CD4-positive, alpha-beta T cell treated with Interleukin-21 for 1 hour (primary cell): ENCODE measurements around the gene KRT6A.

Experiments used
- DNase-seq: peaks from one replicate; pipeline ENCODE4 v3.0.0-alpha.2; 2020

The KRT6A gene

GRCh38 chr12:52493172-52493571 lies at the start of gene KRT6A:
TSS of gene KRT6A (minus strand) at chr12:52493257. CDS start at chr12:52493188, 69 bp downstream.
- no peak for DNase-seq

DNA sequence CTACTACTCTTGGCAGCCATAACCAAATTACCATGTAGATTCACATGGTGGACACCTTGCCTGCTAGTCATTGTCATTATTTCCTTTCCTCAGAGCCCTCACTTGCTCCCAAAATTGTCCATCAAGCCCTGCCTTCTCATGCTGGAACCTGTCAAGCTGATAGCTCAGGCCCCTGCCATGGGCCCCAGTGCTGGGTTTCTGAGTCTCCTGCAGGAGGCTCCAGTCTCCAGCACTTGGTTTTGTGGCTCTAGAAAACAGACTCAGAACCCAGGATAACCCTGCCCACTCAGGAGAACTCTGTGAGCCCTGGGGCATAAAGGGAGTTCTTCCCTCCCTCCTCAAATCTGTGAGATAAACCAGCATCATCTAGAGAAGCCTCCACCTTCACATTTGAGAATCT lies 49.1 kb upstream of the KRT6A start:
- no peak for DNase-seq

- no peak for DNase-seq
These were observed 48.7 kb upstream of the KRT6A start for GRCh38 chr12:52541709-52542108.

DNA sequence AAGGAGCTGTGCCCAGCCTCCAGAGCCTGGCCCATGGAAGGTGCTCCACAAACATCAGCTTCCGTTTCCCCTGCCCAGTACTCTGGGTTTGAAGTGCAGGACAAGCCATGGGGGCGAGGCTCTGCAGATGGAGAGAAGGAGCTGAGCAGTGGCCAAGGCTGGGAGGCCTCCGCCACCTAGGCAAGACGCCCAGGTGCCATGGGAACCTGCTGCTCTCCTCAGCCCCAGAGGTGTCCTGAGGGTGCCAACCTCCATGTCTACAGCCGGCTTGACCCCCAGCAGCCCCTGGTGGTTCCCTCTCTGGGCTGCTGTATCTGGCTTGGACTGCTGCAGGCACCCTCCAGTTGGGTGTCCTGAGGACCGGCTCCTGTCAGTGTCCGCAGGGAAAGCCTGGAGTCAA lies 47.5 kb upstream of the KRT6A start:
- no peak for DNase-seq

GRCh38 chr12:52539821-52540173 lies 46.7 kb upstream of the KRT6A start:
- no peak for DNase-seq

DNA sequence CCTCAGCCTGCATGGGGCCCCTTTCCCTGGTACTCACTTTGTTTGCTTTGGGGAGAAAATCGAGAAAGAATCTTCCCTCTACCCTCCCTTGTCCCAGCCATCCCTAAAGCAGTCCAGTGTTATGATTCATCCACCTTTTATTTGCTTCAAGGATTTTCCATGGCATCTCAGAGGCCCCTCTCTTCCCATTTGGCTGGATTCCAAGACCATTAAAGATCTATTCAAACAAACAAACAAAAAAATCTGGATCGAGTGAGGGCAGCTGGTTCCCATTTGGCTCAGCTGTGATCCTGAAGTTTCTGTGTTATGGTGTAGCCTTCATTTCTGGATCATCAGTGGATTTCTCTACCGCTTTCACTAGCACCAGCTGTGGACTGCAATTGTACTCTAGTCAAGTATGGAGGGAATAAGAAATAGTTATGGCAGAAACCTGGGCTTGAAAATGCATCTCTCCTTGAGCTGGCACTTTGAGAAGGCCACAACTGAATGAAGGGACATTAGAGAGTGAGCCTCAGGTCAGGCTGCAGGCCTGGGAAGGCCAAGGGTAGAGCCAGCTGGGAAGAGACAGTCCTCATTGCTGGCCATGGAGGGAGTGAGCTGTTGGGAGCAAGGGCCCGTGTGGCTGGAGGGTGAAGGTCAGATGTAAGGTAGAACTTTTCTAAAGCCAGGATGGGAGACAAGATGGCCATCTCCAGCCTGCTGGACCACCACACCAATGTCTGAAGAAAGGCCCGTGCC lies 46.2 kb upstream of the KRT6A start:
- DNase-seq, result no peak

DNA sequence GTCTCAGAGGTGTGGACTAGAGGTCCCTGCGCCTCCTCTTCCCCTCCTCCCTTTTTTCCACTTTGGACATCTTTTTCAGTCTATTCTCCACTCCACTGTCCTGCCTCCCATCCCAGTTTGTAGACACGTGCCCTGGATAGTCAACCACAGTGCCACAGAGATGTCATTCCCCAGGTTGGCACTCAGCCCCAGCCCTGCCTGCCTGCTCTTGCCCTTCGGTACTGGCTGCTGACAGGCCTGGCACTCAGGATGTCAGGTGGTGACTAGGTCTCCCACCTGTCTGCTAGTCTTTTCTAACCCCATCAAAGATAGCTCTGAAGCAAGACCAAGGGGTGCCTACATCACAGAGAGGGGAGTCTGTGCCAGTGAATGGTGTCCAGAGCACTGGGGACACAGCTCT lies 44.0 kb upstream of the KRT6A start:
- no peak for DNase-seq

DNA sequence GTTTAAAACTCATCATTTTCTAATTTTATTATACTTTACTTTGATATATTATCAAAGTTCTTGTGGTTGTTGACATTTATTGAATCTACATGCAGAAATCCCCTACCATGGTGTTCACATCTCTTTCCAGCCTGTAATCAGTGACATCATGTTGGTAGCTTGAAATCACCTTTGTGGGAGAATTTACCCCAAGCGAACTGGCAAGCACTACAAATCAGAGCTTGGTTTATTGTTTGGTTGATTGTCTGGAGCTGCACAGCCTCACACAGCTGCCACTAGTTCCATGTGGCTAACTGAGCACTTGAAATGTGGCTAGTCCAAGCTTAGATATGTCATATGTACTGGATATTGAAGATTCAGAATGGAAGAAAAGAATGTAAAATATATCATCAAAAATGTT lies 42.5 kb upstream of the KRT6A start:
- DNase-seq, result no peak

DNA sequence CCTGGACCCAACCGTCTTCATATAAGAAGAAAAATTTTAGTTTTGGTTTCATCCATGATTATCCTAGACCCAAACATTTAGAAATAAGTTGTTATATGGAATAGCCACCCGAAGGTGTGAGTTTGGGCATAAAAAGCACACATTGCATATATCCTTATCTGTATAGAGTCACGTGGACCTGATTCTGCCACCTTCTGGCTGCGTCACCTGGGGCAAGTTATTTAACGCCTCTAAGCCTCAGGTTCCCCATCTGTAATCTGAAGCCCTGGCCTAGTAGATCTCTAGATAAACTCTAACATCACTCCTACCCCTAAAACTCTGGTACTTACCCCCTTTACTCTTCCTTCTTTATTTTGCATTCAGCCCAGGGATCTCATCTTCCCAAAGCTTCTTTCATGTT lies 41.4 kb upstream of the KRT6A start:
- no peak for DNase-seq

- no peak for DNase-seq
These were observed 40.8 kb upstream of the KRT6A start for GRCh38 chr12:52533686-52534470.

DNA sequence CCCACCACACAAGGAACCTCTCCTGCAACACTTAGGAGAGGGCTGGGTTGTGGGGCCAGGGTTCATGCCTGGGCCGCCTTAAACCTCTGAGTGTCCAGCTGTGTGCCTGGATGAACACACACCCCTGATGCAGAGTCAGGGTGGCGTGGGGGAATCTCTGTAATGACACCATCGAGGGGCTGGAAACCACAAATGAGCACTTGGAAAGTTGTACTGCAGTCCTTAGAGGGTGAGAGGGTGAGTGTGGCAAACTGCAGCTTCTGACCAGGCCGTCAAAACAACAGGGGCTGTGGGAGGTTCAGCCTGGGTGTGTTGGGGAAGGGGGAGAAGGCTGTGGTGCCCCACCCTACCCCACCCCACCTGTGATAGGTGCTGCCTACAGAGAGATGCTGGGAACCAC lies 39.6 kb upstream of the KRT6A start:
- no peak for DNase-seq

- no peak for DNase-seq
These were observed 38.7 kb upstream of the KRT6A start for GRCh38 chr12:52531566-52532300.

DNA sequence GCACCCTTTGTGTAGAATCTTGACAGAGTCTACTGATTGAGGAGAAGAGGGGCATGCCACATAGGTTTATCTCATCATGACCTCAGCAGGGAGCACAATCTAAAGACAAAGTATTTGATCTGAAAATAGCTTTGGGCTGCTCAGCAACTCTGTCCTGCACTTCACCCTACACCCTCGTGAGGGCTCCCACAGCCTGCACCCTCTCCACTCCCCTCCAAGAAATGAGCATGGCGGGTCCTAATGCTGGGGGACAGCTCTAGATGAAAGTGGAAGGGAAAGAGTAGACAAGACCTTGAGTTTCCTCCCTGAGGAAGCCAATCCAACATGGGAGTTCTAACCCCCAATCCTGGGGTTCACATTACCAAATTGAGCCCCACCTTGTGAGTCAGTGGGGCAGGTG lies 37.8 kb upstream of the KRT6A start:
- no peak for DNase-seq

DNA sequence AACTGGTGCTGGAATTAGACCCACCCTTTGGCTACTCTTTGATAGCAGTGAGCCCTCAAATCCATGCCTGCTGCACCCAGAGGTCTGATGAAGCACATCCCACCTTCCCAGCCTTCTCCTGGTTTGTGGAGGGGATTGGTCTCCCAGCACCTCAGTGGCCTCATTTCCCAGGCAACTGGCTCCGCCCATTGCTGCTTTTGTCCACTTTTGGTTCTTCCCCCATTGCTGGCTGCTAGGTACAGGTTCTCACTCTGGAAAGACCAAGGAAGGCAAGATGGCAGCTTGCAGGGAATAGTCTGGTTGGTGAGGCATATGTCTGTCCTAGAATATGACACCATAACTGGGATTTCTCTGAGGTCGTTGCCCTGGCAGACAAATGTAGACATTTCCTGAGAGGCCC lies 37.3 kb upstream of the KRT6A start:
- no peak for DNase-seq

- DNase-seq, result no peak
These were observed 36.8 kb upstream of the KRT6A start for GRCh38 chr12:52529846-52530245.

- DNase-seq, result no peak
These were observed 36.4 kb upstream of the KRT6A start for GRCh38 chr12:52529417-52529816.

GRCh38 chr12:52528641-52529143 lies 35.6 kb upstream of the KRT6A start:
- no peak for DNase-seq

DNA sequence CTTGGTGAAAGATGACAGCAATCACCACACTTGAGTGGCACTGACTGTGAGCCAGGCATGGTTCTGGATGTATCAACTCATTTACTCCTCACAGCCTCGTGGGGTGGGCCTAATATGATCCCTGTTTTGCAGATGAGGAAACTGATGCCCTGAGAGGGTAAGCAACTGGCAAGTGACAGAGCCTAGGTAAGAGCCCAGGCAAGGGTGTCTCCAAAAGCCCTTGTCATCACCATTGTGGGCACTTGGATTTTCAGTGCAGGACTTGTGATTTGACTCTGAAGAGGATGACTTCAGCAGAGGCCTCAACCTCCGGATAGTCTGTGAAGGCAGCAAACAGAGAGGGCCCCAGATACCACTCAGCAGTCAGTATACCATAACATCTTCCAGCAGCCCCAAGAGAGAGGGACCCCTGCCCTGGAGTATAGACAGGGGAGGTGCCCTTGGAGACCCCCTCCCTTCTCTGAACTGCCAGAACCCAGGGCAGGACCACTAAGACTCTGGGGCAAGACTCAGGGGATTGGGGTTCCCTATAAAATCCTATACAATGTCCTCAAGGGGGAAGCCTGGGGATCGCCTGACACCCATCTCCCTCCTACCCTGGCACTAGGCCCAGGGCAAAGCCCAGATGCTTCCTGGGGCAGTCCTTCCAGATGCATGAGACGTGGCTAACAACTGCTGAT lies 34.2 kb upstream of the KRT6A start:
- DNase-seq, result no peak

DNA sequence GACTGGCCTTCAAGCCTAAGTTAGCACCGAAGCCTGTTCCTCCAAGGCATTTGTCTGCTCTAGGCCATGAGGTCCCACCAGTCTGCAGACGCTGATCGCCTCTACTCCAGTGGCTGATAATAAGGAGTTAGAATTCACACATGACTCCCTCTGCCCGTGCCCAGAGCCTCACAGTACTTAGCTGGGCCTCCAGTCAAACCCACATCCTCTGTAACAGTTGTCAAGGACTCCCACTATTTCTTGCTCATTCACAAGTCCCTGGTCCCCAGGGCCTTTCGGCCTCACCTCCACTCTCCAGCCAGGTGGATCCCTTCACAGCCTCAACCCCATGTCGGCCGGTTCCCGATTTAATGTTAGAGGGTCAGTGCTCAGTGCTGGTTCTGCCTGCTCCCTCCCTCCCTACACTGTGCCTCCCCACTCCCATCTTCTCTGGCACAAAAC lies 33.5 kb upstream of the KRT6A start:
- DNase-seq, result no peak

GRCh38 chr12:52525661-52526499 lies 32.8 kb upstream of the KRT6A start:
- no peak for DNase-seq

DNA sequence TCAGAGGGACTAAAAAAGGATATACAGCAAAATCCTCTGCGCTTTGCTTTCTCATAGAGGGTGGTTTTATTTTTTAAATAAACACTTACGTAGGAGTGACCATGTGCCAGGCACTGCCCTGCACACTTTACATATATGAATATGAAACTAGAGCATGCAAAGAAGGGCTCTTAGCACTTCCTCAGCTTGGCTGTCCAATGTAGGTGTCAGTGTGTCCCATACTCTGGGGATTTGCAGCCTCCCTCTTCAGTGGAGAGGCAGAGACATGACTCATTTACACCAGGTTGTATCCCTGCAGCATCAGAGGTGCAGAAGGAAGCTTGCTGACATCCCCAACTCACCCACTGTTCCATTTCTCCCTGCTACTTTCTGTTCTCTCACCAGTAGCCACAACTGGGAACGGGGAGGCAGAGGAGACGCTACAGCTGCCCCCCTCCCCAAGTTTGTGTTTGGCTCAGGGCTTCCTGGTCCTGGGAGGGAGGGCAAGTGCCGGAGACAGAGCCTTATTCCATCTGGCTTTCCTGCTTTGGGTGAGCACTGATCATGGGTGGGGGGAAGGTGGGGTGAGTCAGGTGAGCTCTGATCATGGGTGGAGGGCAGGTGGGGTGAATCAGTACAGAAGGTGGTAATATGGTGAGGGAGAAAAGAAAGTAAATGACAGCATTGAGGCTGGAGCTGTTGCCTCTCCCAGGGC lies 32.0 kb upstream of the KRT6A start:
- no peak for DNase-seq
